OCI-LY7 (cell line): ENCODE results near the gene TMEM170B. TPM values are rescaled to one million over a fixed set of nuclear protein-coding genes. Genes with fewer than 3 reads are reported as not detected.

ENCODE experiments used
- BruUV-seq: library from RNA; stranded (reverse); fragments of 400-500 nt; replicated peaks from 2 replicates; lab custom pipeline; 2021; lab: Mats Ljungman, UMichigan
- CTCF ChIA-PET: fragments of 300-600 bp; sonication (Branson Sonifier 250); formaldehyde crosslinking; loops from one replicate; lab custom pipeline; 2022; ENCODE audit warnings: antibody characterized with exemption; ENCODE audit not compliant: unreplicated experiment; lab: Charles Lee
- POLR2A ChIA-PET: fragments of 300-600 bp; sonication (Branson Sonifier 250); formaldehyde crosslinking; loops from one replicate; lab custom pipeline; 2022; ENCODE audit warnings: antibody characterized with exemption; lab: Charles Lee
- DNase-seq: peaks from one replicate; pipeline ENCODE4 v3.0.0-alpha.2; 2015; ENCODE audit warnings: low spot score
- H2AFZ ChIP-seq: fragments of 200-600 bp; sonication (generic), shearing (Covaris generic); 2 replicates; pipeline ENCODE4 v1.6.1; 2014; ENCODE audit warnings: mild to moderate bottlenecking, antibody characterized with exemption, low read length, moderate library complexity
- H3K27ac ChIP-seq: fragments of 200-600 bp; sonication (generic); 2 replicates; pipeline ENCODE4 v1.5.1; 2014; ENCODE audit warnings: mixed run types, low read depth, mild to moderate bottlenecking, moderate library complexity, low read length, inconsistent platforms; ENCODE audit not compliant: poor library complexity, severe bottlenecking
- H3K36me3 ChIP-seq: fragments of 200-600 bp; sonication (generic); 2 replicates; pipeline ENCODE4 v1.6.1; 2014; ENCODE audit warnings: mild to moderate bottlenecking, antibody characterized with exemption, low read length, moderate library complexity, mixed read lengths; ENCODE audit not compliant: insufficient read depth
- H3K4me1 ChIP-seq: fragments of 200-600 bp; sonication (generic); 2 replicates; pipeline ENCODE4 v1.5.1; 2014; ENCODE audit warnings: mild to moderate bottlenecking, low read length; ENCODE audit not compliant: insufficient read depth, poor library complexity, severe bottlenecking
- H3K4me2 ChIP-seq: fragments of 200-600 bp; sonication (generic); 2 replicates; pipeline ENCODE4 v1.6.1; 2014; ENCODE audit warnings: mild to moderate bottlenecking, low read length
- H3K4me3 ChIP-seq: fragments of 200-600 bp; sonication (generic); 2 replicates; pipeline ENCODE4 v1.5.1; 2014; ENCODE audit warnings: mild to moderate bottlenecking, low read depth, low read length; ENCODE audit not compliant: poor library complexity, severe bottlenecking
- H3K79me2 ChIP-seq: fragments of 200-600 bp; sonication (generic); 2 replicates; pipeline ENCODE4 v1.6.1; 2016; ENCODE audit warnings: low read depth, mild to moderate bottlenecking, low read length, moderate library complexity, mixed read lengths; ENCODE audit not compliant: insufficient read depth
- H3K9me2 ChIP-seq: fragments of 200-600 bp; sonication (generic); 2 replicates; pipeline ENCODE4 v1.6.1; 2016; ENCODE audit warnings: mild to moderate bottlenecking, low read length, mixed read lengths; ENCODE audit not compliant: insufficient read depth
- H3K9me3 ChIP-seq: fragments of 200-600 bp; sonication (generic); 2 replicates; pipeline ENCODE4 v1.6.1; 2014; ENCODE audit warnings: mild to moderate bottlenecking, mixed run types, low read length, mixed read lengths
- H4K20me1 ChIP-seq: fragments of 200-600 bp; sonication (generic); 2 replicates; pipeline ENCODE4 v1.6.1; 2014; ENCODE audit warnings: mild to moderate bottlenecking, antibody characterized with exemption, low read length, moderate library complexity, mixed read lengths; ENCODE audit not compliant: insufficient read depth
- CTCF ChIP-seq: fragments of 200-600 bp; sonication (generic); conservative IDR thresholded peaks from 2 replicates; pipeline ENCODE4 v1.5.1; 2014; ENCODE audit warnings: mild to moderate bottlenecking, antibody characterized with exemption, low read length, moderate library complexity, mixed read lengths
- EZH2phosphoT487 ChIP-seq: fragments of 200-600 bp; sonication (generic); IDR thresholded peaks from 2 replicates; pipeline ENCODE4 v1.6.1; 2018; ENCODE audit warnings: low read depth, borderline replicate concordance, mild to moderate bottlenecking, mixed run types, antibody characterized with exemption, low read length, moderate library complexity, mixed read lengths
- intact Hi-C: fragments of 100-400 bp; cut with micrococcal nuclease; formaldehyde crosslinking; loops from one replicate; pipeline ENCODE4 v1.10.0; 2022; ENCODE audit not compliant: unreplicated experiment
- total RNA-seq, 2 experiments: library from RNA; depleted of rRNA in 1 of 2; stranded (reverse); fragments of >200 nt in 1 of 2; shearing (Covaris generic) in 1 of 2; gene quantifications; 2 replicates each; pipeline ENCODE4 v1.2.3, GENCODE V29; 2014 to 2022

The TMEM170B gene
- total RNA-seq, 2 experiments from 2014 or later = 4.1 to 5.6 TPM

GRCh38 chr6:11552442-11552841 lies 14.9 kb downstream of the TMEM170B start:
- Histone ChIP-seq H3K4me1 (no peaks in the 10 kb centered on the region), H3K9me2 (no peaks in the 10 kb centered on the region), H4K20me1 (no peaks in the 10 kb centered on the region), H2AFZ (no peak overlapping the region), H3K79me2 (no peaks in the 10 kb centered on the region), H3K9me3 (no peaks in the 10 kb centered on the region), H3K36me3 (no peaks in the 10 kb centered on the region), H3K27ac (no peak overlapping the region), H3K4me2 (no peak overlapping the region), H3K4me3 (no peak overlapping the region)
- TF ChIP-seq CTCF (no peak), EZH2phosphoT487 (no peak)
- ChIA-PET CTCF (no interaction called here), POLR2A (interaction anchor here (0.7 to 2.4 kb wide), 4 partner anchors 14 to 54 kb away, joined by 3 to 6 read pairs (median 4); no protein-coding TSS in a partner anchor)
- intact Hi-C loops = no loop called here
- DNase-seq = no peak
- BruUV-seq = no TSS peak

GRCh38 chr6:11553824-11554223 lies 16.3 kb downstream of the TMEM170B start:
- TF ChIP-seq CTCF (no peak), EZH2phosphoT487 (no peak)
- Histone ChIP-seq H3K9me2 (no peaks in the 10 kb centered on the region), H3K9me3 (no peaks in the 10 kb centered on the region), H3K36me3 (no peaks in the 10 kb centered on the region), H3K4me2 (no peak overlapping the region), H4K20me1 (no peaks in the 10 kb centered on the region), H3K27ac (no peak overlapping the region), H3K4me1 (no peaks in the 10 kb centered on the region), H3K79me2 (no peaks in the 10 kb centered on the region), H2AFZ (no peak overlapping the region), H3K4me3 (no peak overlapping the region)
- ChIA-PET CTCF (no interaction called here), POLR2A (no interaction called here)
- no TSS peak for BruUV-seq
- no peak for DNase-seq
- intact Hi-C loops = no loop called here

GRCh38 chr6:11556309-11556708 lies 18.8 kb downstream of the TMEM170B start:
- Histone ChIP-seq H3K4me1 (no peaks in the 10 kb centered on the region), H3K36me3 (no peaks in the 10 kb centered on the region), H4K20me1 (no peaks in the 10 kb centered on the region), H2AFZ (no peak overlapping the region), H3K79me2 (no peaks in the 10 kb centered on the region), H3K4me3 (no peak overlapping the region), H3K27ac (no peak overlapping the region), H3K9me2 (no peaks in the 10 kb centered on the region), H3K9me3 (no peaks in the 10 kb centered on the region), H3K4me2 (no peak overlapping the region)
- DNase-seq = no peak
- intact Hi-C loops = no loop called here
- no peak for TF ChIP-seq CTCF
- TF ChIP-seq EZH2phosphoT487 = no peak
- ChIA-PET CTCF (no interaction called here), POLR2A (no interaction called here)
- BruUV-seq = no TSS peak
